GM23248 (cell line): ENCODE data around the gene EXOSC6. TPM values are rescaled to one million over a fixed set of nuclear protein-coding genes. Genes with fewer than 3 reads are reported as not detected.
"Not testable (repeated sequence)": the region's sequence is repeated elsewhere in the genome, so short reads cannot be mapped to it uniquely, and the experiment has no call there.

Source experiments
- DNase-seq: peaks from one replicate; pipeline ENCODE4 v3.0.0-alpha.2; 2015
- H2AFZ ChIP-seq: fragments of 200-600 bp; sonication (generic); 2 replicates; pipeline ENCODE4 v1.6.1; 2016; ENCODE audit warnings: antibody characterized with exemption
- H3F3A ChIP-seq: fragments of 200-600 bp; sonication (generic); 2 replicates; pipeline ENCODE4 v1.6.1; 2016; ENCODE audit warnings: mild to moderate bottlenecking, antibody characterized with exemption, mixed run types; ENCODE audit not compliant: insufficient read depth
- H3K27ac ChIP-seq: fragments of 200-600 bp; sonication (generic); 2 replicates; pipeline ENCODE4 v1.5.1; 2016; ENCODE audit warnings: mild to moderate bottlenecking
- H3K27me3 ChIP-seq: fragments of 200-600 bp; sonication (generic); replicated peaks from 2 replicates; pipeline ENCODE4 v1.6.1; 2016; ENCODE audit warnings: mild to moderate bottlenecking; ENCODE audit not compliant: insufficient read depth
- H3K36me3 ChIP-seq: fragments of 200-600 bp; sonication (generic); 2 replicates; pipeline ENCODE4 v1.6.1; 2016; ENCODE audit warnings: low read depth, mild to moderate bottlenecking
- H3K4me1 ChIP-seq: fragments of 200-600 bp; sonication (generic); 2 replicates; pipeline ENCODE4 v1.6.1; 2016; ENCODE audit warnings: mild to moderate bottlenecking; ENCODE audit not compliant: insufficient read depth
- H3K4me2 ChIP-seq: fragments of 200-600 bp; sonication (generic); one replicate; pipeline ENCODE4 v1.6.1; 2016; ENCODE audit warnings: mild to moderate bottlenecking; ENCODE audit not compliant: unreplicated experiment
- H3K4me3 ChIP-seq: fragments of 200-600 bp; sonication (generic); 2 replicates; pipeline ENCODE4 v1.5.1; 2016; ENCODE audit warnings: mild to moderate bottlenecking
- H3K79me2 ChIP-seq: fragments of 200-600 bp; sonication (generic); 2 replicates; pipeline ENCODE4 v1.6.1; 2016; ENCODE audit warnings: mild to moderate bottlenecking; ENCODE audit not compliant: insufficient read depth
- H3K9ac ChIP-seq: fragments of 200-600 bp; sonication (generic); 2 replicates; pipeline ENCODE4 v1.6.1; 2016; ENCODE audit warnings: mild to moderate bottlenecking
- H3K9me2 ChIP-seq: fragments of 200-600 bp; sonication (generic); 2 replicates; pipeline ENCODE4 v1.6.1; 2016; ENCODE audit warnings: mixed run types, mild to moderate bottlenecking, moderate library complexity; ENCODE audit not compliant: insufficient read depth
- H3K9me3 ChIP-seq: fragments of 200-600 bp; sonication (generic); one replicate; pipeline ENCODE4 v1.6.1; 2017; ENCODE audit warnings: low read depth
- H4K20me1 ChIP-seq: fragments of 200-600 bp; sonication (generic); 2 replicates; pipeline ENCODE4 v1.6.0; 2016; ENCODE audit not compliant: insufficient read depth
- EZH2 ChIP-seq: fragments of 200-600 bp; sonication (generic); IDR thresholded peaks from 2 replicates; pipeline ENCODE4 v1.6.1; 2018; ENCODE audit warnings: antibody characterized with exemption, mild to moderate bottlenecking; ENCODE audit not compliant: insufficient read depth, poor library complexity, severe bottlenecking
- EZH2phosphoT487 ChIP-seq: fragments of 200-600 bp; sonication (generic); IDR thresholded peaks from 2 replicates; pipeline ENCODE4 v1.6.1; 2018; ENCODE audit warnings: antibody characterized with exemption, moderate library complexity, mild to moderate bottlenecking, low read depth; ENCODE audit not compliant: insufficient read depth
- WGBS, 2 experiments: methylation state at CpG; one replicate each; pipeline ENCODE4 v1.1.6; 2015 to 2017; ENCODE audit warnings: low lambda C conversion rate in 2 of 2, low coverage in 1 of 2; ENCODE audit errors: missing lambda C conversion rate in 2 of 2; 5-methylcytosine and 5-hydroxymethylcytosine counted together
- in situ Hi-C: fragments of 300-500 bp; cut with MboI; formaldehyde crosslinking; loops from 2 replicates; pipeline ENCODE4 v1.15.0; 2020
- polyA plus RNA-seq: library from polyadenylated mRNA; unstranded; fragments of >200 nt; fragmentation: Nextera tagmentation; extraction: Ambion mirVana; gene quantifications from 2 replicates; pipeline ENCODE4 v1.2.1, GENCODE V29; 2016
- total RNA-seq: library from RNA; depleted of rRNA; stranded (reverse); fragments of >200 nt; shearing (Covaris generic); gene quantifications from 2 replicates; pipeline ENCODE4 v1.2.3, GENCODE V29; 2014

EXOSC6 gene
- total and polyA plus RNA-seq, 2 experiments from 2014 or later: 25.3 to 33.6 TPM

- Histone ChIP-seq H3K9ac (no peak overlapping the region), H3K9me3 (no peaks in the 10 kb centered on the region), H3K27ac (no peak overlapping the region), H3F3A (peaks cover 10% of the 10 kb centered on the region), H2AFZ (no peak overlapping the region), H4K20me1 (no peaks in the 10 kb centered on the region), H3K9me2 (no peaks in the 10 kb centered on the region), H3K4me1 (peaks cover 5% of the 10 kb centered on the region; the same call in 1 of the 2 replicates), H3K4me2 (no peak overlapping the region), H3K36me3 (no peaks in the 10 kb centered on the region), H3K79me2 (peaks cover 22% of the 10 kb centered on the region), H3K4me3 (no peak overlapping the region), H3K27me3 (no peaks in the 10 kb centered on the region)
- DNase-seq: no peak
- TF ChIP-seq EZH2phosphoT487: no peak
- no peak for TF ChIP-seq EZH2
- 87 to 89% methylated on average over 27 to 28 of the region's 28 CpGs for WGBS, 2 experiments
- in situ Hi-C loops: no loop called here
Measured at GRCh38 chr16:70294385-70295025, 42.8 kb upstream of the EXOSC6 start.

GRCh38 chr16:70292148-70292547 lies 40.4 kb upstream of the EXOSC6 start:
- H4K20me1 ChIP-seq, H3K27me3 ChIP-seq, H3K9me3 ChIP-seq, H3K4me3 ChIP-seq, H3K27ac ChIP-seq, H3K9ac ChIP-seq, H3K36me3 ChIP-seq, H3F3A ChIP-seq, H3K4me2 ChIP-seq, in situ Hi-C loops, H2AFZ ChIP-seq, DNase-seq, H3K9me2 ChIP-seq, H3K4me1 ChIP-seq: not testable (repeated sequence)
- WGBS, 2 experiments: 94 to 95% methylated on average over 11 of the region's 11 CpGs
- peaks cover 21% of the 10 kb centered on the region for H3K79me2 ChIP-seq

GRCh38 chr16:70290949-70291519 lies 39.3 kb upstream of the EXOSC6 start:
- TF ChIP-seq EZH2phosphoT487: no peak
- TF ChIP-seq EZH2: no peak
- H3F3A ChIP-seq: peaks cover 7% of the 10 kb centered on the region; the same call in 1 of the 2 replicates
- H3K79me2 ChIP-seq: peaks cover 31% of the 10 kb centered on the region
- no peaks in the 10 kb centered on the region for H3K27me3 ChIP-seq
- H3K9ac ChIP-seq: no peak overlapping the region
- in situ Hi-C loops: no loop called here
- H3K27ac ChIP-seq: peak overlapping the region; percentile 30; the same call in 1 of the 2 replicates
- no peak overlapping the region for H3K4me3 ChIP-seq
- H3K4me1 ChIP-seq: no peaks in the 10 kb centered on the region
- no peaks in the 10 kb centered on the region for H3K9me2 ChIP-seq
- H2AFZ ChIP-seq: peak overlapping the region; percentile 74
- no peaks in the 10 kb centered on the region for H4K20me1 ChIP-seq
- DNase-seq: no peak
- no peaks in the 10 kb centered on the region for H3K9me3 ChIP-seq
- no peak overlapping the region for H3K4me2 ChIP-seq
- no peaks in the 10 kb centered on the region for H3K36me3 ChIP-seq

GRCh38 chr16:70289229-70290094 lies 37.7 kb upstream of the EXOSC6 start, which contains the start of gene AARS1:
TSS of gene AARS1 (minus strand) at chr16:70289506. CDS start at chr16:70282763, 6,743 bp downstream.
- H3K4me1 ChIP-seq: no peaks in the 10 kb centered on the region
- in situ Hi-C loops: no loop called here
- TF ChIP-seq EZH2 (no peak), EZH2phosphoT487 (no peak)
- peaks cover 6% of the 10 kb centered on the region for H3K36me3 ChIP-seq
- H3K9me2 ChIP-seq: no peaks in the 10 kb centered on the region
- H3K9ac ChIP-seq: peak within 1 kb of the TSS; percentile 96
- peak; percentile 99 for DNase-seq
- peaks cover 47% of the 10 kb centered on the region for H3K79me2 ChIP-seq
- no peaks in the 10 kb centered on the region for H3K27me3 ChIP-seq
- peak within 1 kb of the TSS; percentile 72 for H3K4me2 ChIP-seq
- peaks cover 7% of the 10 kb centered on the region; the same call in 1 of the 2 replicates for H3F3A ChIP-seq
- H3K4me3 ChIP-seq: peak within 1 kb of the TSS; percentile 78
- H3K27ac ChIP-seq: peak within 1 kb of the TSS; percentile 92
- H2AFZ ChIP-seq: peak within 1 kb of the TSS; percentile 74
- H3K9me3 ChIP-seq: no peaks in the 10 kb centered on the region
- peaks cover 4% of the 10 kb centered on the region; the same call in 1 of the 2 replicates for H4K20me1 ChIP-seq
- WGBS, 2 experiments: 1 to 2% methylated on average over 45 to 46 of the region's 53 CpGs

- H3K4me1 ChIP-seq, H3K9me2 ChIP-seq, DNase-seq, H3K9me3 ChIP-seq, in situ Hi-C loops, H3F3A ChIP-seq, H4K20me1 ChIP-seq, H3K27ac ChIP-seq, H3K27me3 ChIP-seq, H2AFZ ChIP-seq: not testable (repeated sequence)
- Histone ChIP-seq H3K4me3 (peak overlapping the region; percentile 78), H3K4me2 (peak overlapping the region; percentile 72), H3K36me3 (peaks cover 25% of the 10 kb centered on the region), H3K79me2 (peaks cover 67% of the 10 kb centered on the region), H3K9ac (peak overlapping the region; percentile 96; the same call in 1 of the 2 replicates)
- WGBS, 2 experiments: 96 to 97% methylated on average over 17 of the region's 17 CpGs
Measured at GRCh38 chr16:70287304-70287971, 35.7 kb upstream of the EXOSC6 start.
